DMS53 (cell line): ENCODE results near the gene FAS.

ENCODE experiments used
- DNase-seq: peaks from one replicate; lab custom pipeline; 2025; lab: John Stamatoyannopoulos, UW

FAS gene

DNA sequence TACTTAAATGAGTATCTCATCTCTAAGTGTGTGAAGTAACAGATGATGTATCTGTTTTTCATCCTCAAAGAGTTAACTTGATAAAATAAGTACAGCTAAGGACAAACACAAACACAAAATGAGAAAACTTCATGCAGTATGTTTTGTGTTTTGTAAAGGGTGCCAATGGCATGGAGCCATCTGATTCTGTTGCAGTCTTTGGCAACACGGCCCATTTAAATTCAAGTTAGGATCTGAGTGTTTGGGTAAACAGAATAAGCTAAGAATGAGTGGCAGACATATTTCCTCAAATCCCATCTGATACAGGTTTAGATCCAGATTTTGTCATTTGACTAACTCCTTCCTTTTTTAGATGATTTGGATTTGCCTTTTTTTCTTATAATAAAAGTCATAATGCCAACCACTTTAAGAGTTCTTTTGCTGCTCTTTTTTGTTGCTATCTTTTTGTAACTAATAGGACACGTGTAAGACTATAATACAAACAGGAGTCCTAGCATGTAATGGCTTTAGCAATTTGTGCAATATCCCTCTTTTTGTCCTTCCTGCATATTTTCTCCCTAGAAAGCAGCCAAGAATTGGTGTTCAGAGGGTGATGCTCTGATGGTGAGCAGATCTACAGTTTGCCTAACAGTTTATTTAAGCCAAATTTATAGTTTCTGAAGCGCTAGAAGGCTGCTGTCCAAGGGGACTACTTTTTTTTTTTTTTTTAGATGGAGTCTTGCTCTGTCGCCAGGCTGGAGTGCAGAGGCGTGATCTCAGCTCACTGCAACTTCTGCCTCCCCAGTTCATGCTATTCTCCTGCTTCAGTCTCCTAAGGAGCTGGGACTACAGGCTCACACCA is 19.2 kb upstream of the FAS start:
- peak; percentile 49 for DNase-seq

DNA sequence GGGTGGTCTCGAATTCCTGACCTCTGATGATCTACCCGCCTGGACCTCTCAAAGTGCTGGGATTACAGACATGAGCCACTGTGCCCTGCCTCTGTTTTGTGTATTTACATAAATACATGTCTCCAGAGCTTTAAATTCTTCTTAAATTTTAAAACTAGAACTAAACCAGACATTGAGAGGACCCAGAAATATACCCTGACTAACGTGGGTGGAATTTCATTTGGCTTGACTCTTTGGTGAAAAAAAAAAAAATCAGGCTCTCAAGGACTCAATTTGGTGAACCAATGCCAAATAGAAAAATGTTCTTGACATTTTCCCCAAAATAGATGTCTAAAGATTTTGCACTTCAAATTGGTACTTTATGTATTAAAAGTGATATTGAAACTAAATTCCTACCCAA is 16.6 kb upstream of the FAS start:
- DNase-seq = no peak

- peak; percentile 55 for DNase-seq
These were observed 15.9 kb upstream of the FAS start for GRCh38 chr10:88974446-88975376.

DNA sequence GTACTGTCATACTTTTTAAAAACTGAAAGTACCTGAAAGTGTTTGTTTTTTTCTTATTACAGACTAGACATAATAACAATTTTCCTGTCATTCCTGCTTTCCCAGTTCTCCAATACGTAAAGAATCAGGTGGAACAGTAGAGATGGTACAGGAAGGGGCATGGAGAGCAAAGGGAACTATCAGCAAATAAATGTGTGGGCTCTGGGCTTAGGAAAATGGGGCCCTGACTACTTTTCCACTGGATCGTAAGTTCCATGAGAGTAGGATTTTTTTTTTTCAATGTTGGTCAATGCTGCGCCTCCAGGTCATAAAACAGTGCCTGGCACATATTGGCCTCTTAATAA is 15.2 kb upstream of the FAS start:
- peak; percentile 55 for DNase-seq

DNA sequence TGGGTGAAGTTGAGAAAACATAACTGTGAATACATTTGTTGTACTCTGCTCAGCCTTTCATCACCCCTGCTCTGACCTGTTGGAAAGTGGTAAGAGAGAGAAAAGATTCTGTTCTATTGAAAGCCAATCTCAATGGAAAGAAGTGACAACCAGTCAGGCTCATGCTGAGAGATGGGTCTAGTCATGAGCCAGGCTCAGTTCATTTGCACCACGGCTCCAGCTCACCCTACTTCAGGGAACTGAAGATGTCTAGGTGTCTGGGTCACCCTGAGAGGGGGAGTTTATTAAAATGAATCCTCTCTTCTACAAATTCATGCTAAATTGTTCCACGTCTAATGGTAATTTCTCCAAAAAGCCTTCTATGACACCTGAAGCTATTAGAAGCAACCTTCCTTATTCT is 12.1 kb upstream of the FAS start:
- no peak for DNase-seq

DNA sequence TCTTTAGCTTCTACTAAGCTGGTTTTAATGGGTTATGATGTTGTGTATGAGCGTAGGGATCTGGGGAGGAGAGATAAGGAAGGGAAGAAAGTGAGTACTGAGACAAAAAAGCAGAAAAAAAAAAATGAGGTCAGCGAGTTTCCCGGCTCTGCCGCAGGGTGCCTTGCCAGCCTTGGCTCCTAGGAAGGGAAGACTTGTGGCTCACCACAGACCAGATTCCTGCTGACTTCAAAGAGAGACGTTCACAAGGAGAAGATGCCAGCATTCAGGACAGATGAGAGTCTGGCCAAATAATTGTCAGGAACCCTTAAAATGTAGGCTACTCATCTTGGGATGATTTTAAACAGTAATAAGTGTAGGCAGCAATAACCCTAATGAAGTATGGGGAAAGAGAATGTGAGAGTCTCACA is 11.4 kb upstream of the FAS start:
- no peak for DNase-seq

GRCh38 chr10:88979603-88980002 is 11.0 kb upstream of the FAS start:
- no peak for DNase-seq

DNA sequence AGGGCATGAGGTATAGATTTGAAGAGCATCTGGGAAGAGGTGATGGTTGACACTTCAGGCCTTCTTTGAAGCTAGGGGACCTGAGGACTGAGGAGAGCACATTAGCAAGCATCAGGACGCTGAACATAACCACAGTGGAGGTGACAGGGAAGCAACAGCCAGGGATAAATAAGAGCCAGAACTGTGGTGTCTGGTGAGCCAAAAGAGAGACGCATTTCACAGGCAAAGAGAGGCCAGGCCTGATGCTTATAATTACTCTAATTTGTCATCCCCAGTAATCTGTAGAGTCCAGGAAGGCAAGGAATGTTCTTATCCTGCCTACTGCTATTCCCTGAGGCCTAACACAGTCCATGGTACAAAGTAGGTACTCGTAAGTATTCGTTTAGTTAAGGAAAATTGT is 10.4 kb upstream of the FAS start:
- no peak for DNase-seq

DNA sequence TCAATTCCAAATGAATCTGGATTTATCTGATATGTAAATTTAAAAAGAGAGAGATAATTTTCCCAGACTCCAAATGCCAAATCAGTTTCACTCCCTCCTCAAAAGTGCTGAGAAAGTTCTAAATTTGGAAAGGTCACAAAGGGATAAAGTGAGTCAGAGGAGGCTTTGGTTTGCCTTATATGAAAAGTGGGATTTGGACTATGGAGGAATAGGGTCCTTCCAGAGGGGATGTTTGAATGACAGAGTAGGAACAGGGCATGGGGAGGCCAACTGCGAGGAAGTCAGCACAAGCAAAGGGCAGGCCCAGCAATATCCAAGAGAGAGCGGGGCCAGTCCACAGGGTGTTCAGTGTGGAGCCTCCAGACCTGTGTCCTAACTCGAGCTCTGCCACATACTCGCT is 9.8 kb upstream of the FAS start:
- DNase-seq = no peak

DNA sequence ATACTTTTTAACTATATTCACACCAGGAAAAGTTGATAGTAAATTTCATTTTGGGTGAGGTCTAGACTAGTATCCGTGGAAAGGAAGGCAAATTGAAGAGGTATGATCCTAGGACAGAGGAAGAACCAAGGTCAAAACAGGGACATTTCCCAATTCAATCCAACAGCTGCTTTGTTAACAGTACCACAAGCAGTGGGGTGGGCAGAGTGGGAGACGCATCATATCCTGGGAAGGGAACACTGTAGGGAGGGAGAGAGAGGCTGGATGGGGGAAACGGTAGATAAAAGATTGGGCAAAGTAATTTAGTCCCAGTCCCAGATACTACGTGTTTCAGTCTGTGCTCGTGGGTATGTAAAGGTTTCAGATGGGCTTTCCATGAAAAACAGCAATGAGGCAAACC is 9.2 kb upstream of the FAS start:
- no peak for DNase-seq

GRCh38 chr10:88982366-88982765 is 8.2 kb upstream of the FAS start:
- DNase-seq = no peak

GRCh38 chr10:88983206-88983605 is 7.4 kb upstream of the FAS start:
- no peak for DNase-seq

DNA sequence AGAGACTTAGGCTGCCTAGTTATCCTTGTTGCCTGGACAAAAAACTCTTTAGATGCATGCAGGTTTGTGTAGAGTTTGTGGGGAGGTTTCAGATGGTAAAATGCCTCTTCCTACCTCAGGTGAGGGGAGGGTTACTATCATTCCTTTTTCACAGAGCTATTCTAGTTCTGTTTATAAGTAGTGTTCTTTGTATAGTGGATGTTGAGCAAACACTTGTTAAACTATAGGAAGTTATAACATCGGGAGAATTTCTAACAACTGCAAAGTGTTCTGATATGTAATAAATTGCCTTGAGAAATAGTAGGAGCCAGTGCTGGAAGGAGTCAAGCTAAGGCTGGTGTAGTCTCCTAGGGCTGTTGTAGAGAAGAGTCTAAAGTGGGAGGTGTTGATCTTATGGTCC is 6.7 kb upstream of the FAS start:
- no peak for DNase-seq

DNA sequence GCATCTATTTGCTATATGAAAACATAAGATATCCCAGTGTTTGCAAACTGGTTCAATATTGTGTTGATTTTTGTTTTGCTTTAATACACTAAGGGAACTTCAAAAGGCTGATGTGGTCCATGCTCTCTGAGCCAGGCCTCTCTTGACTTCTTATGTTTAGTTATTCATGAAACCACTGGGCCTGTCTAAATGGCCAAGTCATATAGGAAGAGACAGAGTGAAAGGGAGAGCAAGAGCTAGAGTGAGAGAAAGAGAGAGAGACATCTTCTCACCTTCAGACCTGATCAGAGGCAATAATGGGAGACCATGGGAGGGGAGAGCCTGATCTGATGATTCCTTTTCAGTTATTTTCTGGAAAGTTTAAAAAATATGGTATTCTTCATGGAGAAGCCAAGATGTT is 6.1 kb upstream of the FAS start:
- DNase-seq = no peak

DNA sequence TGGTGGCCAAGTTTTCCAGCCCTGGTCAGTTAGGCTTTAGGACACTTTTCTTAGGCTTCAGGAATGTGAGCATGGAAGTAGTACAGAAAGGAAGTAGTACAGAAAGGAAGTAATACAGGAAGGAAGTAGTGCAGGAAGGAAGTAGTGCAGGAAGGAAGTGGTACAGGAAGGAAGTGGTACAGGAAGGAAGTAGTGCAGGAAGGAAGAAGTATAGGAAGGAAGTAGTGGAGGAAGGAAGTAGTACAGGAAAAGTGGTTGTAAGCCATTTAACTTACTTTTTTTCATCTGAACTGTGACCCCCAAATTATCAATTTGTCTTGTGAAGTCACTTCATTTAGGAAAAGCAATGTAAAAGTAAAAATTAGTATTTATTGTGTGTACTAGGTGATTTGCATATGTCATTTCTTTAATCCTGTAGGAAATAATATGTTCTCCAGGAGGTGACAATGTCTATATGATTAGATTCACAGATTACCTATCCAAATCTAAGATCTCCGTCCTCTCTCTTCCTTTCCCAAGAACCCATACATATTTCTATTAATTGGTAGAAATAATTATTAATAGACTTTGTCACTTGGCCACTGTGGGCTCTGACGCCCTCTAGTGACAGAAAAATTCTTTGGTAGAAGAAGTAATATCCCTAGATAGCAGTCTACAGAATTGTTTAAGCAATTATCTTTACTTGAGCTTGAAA is 3.9 kb upstream of the FAS start:
- DNase-seq = peak; percentile 66

DNA sequence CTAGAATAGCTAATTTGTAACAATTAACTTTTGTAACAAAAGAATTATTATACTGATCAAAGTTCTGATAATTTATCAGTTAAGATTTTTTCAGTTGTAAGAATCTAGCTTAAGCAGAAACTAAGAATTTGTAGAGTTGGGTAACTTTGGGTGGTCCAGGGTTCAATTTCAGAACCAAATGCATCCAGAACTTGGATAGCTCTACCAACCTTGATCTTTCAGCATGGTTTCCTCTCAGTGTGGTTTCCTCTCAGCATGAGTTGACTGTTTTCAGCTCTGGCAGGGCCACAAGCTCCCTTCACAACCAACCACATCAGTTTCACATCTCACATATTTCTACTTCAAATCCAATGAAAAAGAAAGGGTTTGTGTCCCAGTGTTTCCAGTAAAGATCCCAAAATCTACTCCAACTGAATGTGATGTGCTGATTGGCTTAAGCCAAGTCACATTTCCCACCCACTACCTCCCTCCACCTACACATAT is 3.3 kb upstream of the FAS start:
- DNase-seq = no peak

GRCh38 chr10:88987840-88988239 is 2.8 kb upstream of the FAS start:
- no peak for DNase-seq

GRCh38 chr10:88989423-88989822 is 1.2 kb upstream of the FAS start:
- DNase-seq = no peak

DNA sequence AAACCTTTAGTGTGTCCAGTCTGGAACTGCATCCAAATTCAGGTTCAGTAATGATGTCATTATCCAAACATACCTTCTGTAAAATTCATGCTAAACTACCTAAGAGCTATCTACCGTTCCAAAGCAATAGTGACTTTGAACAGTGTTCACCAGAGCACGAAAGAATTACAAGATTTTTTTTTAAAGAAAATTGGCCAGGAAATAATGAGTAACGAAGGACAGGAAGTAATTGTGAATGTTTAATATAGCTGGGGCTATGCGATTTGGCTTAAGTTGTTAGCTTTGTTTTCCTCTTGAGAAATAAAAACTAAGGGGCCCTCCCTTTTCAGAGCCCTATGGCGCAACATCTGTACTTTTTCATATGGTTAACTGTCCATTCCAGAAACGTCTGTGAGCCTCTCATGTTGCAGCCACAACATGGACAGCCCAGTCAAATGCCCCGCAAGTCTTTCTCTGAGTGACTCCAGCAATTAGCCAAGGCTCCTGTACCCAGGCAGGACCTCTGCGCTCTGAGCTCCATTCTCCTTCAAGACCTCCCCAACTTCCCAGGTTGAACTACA is 694 bp upstream of the FAS start:
- DNase-seq = no peak

GRCh38 chr10:88991161-88991898 is 732 bp downstream of the FAS start:
- DNase-seq = peak; percentile 68

DNA sequence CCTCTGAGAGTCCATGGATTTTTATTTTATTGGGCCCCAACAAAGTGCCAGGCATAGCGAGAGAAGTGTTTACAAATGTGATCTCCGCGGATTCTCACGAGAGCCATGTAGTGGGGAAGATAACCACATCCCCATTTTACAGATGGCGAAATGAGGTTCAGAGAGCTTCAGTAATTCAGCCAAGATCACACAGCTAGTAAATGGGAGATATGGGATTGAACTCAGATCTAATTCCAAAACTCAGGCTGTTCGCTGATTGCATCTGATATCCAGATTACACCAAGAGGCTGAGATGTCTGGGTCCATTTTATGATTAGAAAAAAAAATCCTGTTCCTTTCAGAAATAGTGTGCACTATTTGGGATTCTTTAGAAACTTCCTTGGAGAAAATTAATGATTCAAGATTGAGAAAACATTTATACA is 1.3 kb downstream of the FAS start:
- DNase-seq = no peak
